Parathyroid adenoma (tissue), 2 donors: ENCODE measurements around the gene CKS1B.

Source experiments
- H2AFZ ChIP-seq: fragments of 300-600 bp; sonication (generic); one replicate; pipeline ENCODE4 v1.7.0; 2017; ENCODE audit warnings: antibody characterized with exemption, mild to moderate bottlenecking
- H3K27ac ChIP-seq: fragments of 300-600 bp; sonication (generic); one replicate; pipeline ENCODE4 v1.7.0; 2017
- H3K27me3 ChIP-seq: fragments of 300-600 bp; sonication (generic); one replicate; pipeline ENCODE4 v1.7.0; 2017; ENCODE audit warnings: low read length; ENCODE audit not compliant: control insufficient read depth, insufficient read depth
- H3K36me3 ChIP-seq: fragments of 300-600 bp; sonication (generic); one replicate; pipeline ENCODE4 v1.7.0; 2017; ENCODE audit warnings: low read length; ENCODE audit not compliant: control insufficient read depth, insufficient read depth
- H3K4me1 ChIP-seq: fragments of 300-600 bp; sonication (generic); one replicate; pipeline ENCODE4 v1.7.0; 2017; ENCODE audit warnings: control low read depth
- H3K4me2 ChIP-seq: fragments of 300-600 bp; sonication (generic); one replicate; pipeline ENCODE4 v1.7.0; 2017; ENCODE audit warnings: low read length
- H3K4me3 ChIP-seq: fragments of 300-600 bp; sonication (generic); one replicate; pipeline ENCODE4 v1.7.0; 2017; ENCODE audit warnings: low read depth, low read length
- H3K79me2 ChIP-seq: fragments of 300-600 bp; sonication (generic); one replicate; pipeline ENCODE4 v1.7.0; 2017; ENCODE audit warnings: control low read depth
- H3K9ac ChIP-seq: fragments of 300-600 bp; sonication (generic); one replicate; pipeline ENCODE4 v1.7.0; 2017; ENCODE audit warnings: mild to moderate bottlenecking
- H3K9me3 ChIP-seq: fragments of 300-600 bp; sonication (generic); one replicate; pipeline ENCODE4 v1.7.0; 2017; ENCODE audit warnings: low read length; ENCODE audit not compliant: control insufficient read depth
- TF ChIP-seq, protein P1 (sequence below): fragments of 300-600 bp; sonication (generic); IDR thresholded peaks from one replicate; pipeline ENCODE4 v1.7.0; 2017; ENCODE audit warnings: antibody characterized with exemption, mild to moderate bottlenecking
- donor health status: primary hyperparathyroidism.

The CKS1B gene

DNA sequence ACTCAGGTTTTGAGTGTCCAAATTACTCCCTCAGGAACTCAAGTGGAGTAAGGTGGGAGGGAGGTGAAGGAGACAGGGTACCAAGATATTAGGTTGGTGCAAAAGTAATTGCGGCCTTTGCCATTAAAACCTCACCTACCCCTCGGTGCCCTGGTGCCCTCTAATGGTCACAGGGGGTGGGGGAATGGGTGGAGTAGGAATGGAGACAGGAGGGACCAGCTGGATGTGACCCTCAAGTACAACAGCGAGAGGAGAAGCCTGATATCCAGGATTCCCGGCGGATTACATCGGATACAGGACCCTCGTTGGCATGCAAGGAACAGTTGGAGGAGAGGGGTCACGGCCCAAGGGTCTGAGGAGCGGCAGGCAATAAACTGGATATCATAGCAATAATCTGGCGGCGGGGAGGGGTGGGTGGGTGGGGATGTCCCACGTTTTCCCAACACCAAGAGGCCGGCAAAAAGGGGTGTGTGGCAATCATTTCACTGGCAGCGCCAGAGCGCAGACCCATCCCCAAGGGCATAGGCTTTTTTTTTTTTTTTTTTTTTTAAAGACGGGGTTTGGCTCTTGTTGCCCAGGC is 23.8 kb downstream of the CKS1B start:
- no peaks in the 10 kb centered on the region for H3K79me2 ChIP-seq
- H3K36me3 ChIP-seq, result no peaks in the 10 kb centered on the region
- no peak overlapping the region for H3K27ac ChIP-seq
- H2AFZ ChIP-seq, result no peak overlapping the region
- TF ChIP-seq, protein P1, sequence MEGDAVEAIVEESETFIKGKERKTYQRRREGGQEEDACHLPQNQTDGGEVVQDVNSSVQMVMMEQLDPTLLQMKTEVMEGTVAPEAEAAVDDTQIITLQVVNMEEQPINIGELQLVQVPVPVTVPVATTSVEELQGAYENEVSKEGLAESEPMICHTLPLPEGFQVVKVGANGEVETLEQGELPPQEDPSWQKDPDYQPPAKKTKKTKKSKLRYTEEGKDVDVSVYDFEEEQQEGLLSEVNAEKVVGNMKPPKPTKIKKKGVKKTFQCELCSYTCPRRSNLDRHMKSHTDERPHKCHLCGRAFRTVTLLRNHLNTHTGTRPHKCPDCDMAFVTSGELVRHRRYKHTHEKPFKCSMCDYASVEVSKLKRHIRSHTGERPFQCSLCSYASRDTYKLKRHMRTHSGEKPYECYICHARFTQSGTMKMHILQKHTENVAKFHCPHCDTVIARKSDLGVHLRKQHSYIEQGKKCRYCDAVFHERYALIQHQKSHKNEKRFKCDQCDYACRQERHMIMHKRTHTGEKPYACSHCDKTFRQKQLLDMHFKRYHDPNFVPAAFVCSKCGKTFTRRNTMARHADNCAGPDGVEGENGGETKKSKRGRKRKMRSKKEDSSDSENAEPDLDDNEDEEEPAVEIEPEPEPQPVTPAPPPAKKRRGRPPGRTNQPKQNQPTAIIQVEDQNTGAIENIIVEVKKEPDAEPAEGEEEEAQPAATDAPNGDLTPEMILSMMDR, result no peak
- H3K4me1 ChIP-seq, result no peaks in the 10 kb centered on the region
- no peaks in the 10 kb centered on the region for H3K9me3 ChIP-seq
- H3K9ac ChIP-seq, result no peak overlapping the region
- H3K4me2 ChIP-seq, result no peak overlapping the region
- H3K27me3 ChIP-seq, result no peaks in the 10 kb centered on the region
- no peak overlapping the region for H3K4me3 ChIP-seq

DNA sequence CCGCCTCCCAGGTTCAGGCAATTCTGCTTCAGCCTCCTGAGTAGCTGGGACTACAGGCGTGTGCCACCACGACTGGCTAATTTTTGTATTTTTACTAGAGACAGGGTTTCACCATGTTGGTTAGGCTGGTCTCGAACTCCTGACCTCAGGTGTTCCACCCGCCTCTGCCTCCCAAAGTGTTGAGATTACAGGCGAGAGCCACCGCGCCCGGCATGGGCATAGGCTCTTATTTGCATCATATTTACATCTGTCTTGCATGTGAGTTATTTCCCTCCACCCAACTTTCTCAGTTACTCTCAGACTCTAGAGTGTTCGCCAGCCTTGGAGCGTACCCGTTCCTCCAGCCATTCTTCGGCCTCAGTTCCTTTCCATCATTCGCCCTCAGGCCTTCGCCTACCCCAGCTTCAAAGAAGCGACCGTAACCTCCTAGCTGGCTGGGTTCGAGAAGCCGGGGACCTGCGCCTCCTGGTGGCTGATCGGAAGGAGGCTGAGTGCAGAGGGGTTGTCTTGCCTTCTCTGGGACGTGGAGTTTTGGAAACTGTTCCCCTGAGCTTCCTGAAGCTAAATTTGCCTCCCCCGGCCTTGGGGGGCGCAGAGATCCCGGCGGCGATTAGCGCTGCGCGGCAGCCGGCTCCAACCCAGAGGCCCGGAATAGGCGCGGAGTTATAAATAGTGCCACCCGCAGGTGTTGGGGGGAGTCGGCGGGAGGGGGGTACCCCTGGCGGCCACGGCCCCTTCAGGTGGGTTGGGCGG is 24.5 kb downstream of the CKS1B start:
- Histone ChIP-seq H3K4me2 (peak overlapping the region; percentile 25), H3K9ac (no peak overlapping the region), H3K4me3 (peak overlapping the region; percentile 60), H2AFZ (peak overlapping the region; percentile 64), H3K79me2 (no peaks in the 10 kb centered on the region), H3K36me3 (no peaks in the 10 kb centered on the region), H3K27me3 (no peaks in the 10 kb centered on the region), H3K9me3 (no peaks in the 10 kb centered on the region), H3K4me1 (no peaks in the 10 kb centered on the region), H3K27ac (no peak overlapping the region)
- TF ChIP-seq, protein P1, result peak; percentile 66

DNA sequence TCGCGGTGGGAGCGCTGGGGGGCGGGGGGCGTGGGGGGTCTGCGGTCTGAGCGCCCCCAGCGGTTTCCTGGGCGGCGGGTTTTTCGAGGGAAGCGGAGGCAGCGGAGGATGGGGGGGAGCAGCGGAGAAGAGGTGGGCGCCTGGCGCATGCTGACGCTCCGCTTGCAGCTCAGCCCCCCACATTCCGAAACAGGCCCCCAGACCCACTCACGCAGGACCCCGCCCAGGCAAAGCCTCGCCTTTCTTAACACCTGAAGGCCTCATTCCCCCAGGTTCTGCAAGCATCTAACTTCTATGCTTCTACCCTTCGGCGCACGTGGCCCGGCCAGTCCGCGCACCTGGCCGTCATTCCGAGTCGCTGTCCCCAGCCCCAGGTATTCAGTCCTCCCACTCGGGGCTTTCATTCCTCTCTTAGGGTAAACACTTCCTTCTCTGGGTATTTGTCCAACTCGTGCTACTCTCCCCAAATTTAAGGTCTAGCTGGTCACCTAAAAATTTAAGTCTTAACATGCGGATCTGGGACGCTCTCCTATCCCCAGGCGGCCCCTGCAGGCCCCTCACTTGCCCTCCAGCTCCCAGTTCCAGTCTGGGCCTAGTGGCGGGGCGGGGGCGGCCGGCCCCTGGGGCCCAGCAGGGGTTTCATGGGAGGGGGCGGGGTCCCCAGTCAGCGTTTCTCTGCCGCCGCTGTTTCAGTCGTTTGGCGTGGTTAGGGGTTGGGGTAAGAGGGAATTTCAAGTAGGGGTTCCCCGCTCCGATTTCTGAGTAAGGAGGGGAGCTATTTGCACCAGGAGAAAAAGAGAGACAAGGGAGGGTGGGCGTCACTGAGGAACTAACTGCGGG is 25.3 kb downstream of the CKS1B start:
- Histone ChIP-seq H3K27ac (peak overlapping the region; percentile 94), H2AFZ (peak overlapping the region; percentile 15), H3K36me3 (no peaks in the 10 kb centered on the region), H3K4me2 (peak overlapping the region; percentile 78), H3K79me2 (peaks cover 2% of the 10 kb centered on the region), H3K9me3 (no peaks in the 10 kb centered on the region), H3K4me3 (peak overlapping the region; percentile 60), H3K9ac (no peak overlapping the region), H3K4me1 (peaks cover 3% of the 10 kb centered on the region), H3K27me3 (no peaks in the 10 kb centered on the region)
- TF ChIP-seq, protein P1, result no peak

DNA sequence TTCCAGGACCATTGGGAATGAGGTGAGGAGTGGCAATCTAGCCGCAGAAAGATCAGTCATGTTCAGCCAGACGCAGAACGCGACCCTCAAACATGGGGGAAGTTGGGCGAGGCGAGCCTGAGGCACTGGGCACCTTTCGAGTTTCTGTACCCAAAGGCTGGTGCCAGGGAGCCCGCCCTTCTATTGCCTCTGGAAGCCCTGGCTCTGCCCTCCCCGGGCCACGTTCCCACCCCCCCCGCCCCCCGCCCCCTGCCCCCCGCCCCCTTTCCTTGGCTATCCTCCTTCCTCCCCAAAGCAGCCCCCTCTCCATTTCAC is 25.9 kb downstream of the CKS1B start:
- no peaks in the 10 kb centered on the region for H3K9me3 ChIP-seq
- H3K4me3 ChIP-seq, result peak overlapping the region; percentile 95
- H2AFZ ChIP-seq, result no peak overlapping the region
- H3K79me2 ChIP-seq, result peaks cover 2% of the 10 kb centered on the region
- TF ChIP-seq, protein P1, result no peak
- no peak overlapping the region for H3K9ac ChIP-seq
- peaks cover 5% of the 10 kb centered on the region for H3K4me1 ChIP-seq
- H3K4me2 ChIP-seq, result peak overlapping the region; percentile 78
- peak overlapping the region; percentile 94 for H3K27ac ChIP-seq
- no peaks in the 10 kb centered on the region for H3K36me3 ChIP-seq
- no peaks in the 10 kb centered on the region for H3K27me3 ChIP-seq
